Left lung (tissue), 10 donors: ENCODE data around the gene ZGPAT. TPM values are rescaled to one million over a fixed set of nuclear protein-coding genes. Genes with fewer than 3 reads are reported as not detected.

Experiments
- ATAC-seq: fragments of 200-7000 bp; cut with Tn5 transposase; one replicate; pipeline ENCODE4 v1.9.1; 2020; ENCODE audit warnings: moderate library complexity
- DNase-seq, 4 donors: peaks; one replicate each; pipeline ENCODE4 v3.0.0-alpha.2; 2013 to 2020
- H3K27ac ChIP-seq, 2 donors: fragments of 200-600 bp; sonication (generic) in 1 of 2; one replicate each; pipeline versions ENCODE4 v1.5.0 to v1.8.0; 2020 to 2021
- H3K27me3 ChIP-seq, 2 donors: fragments of 200-600 bp; sonication (generic) in 1 of 2; one replicate each; pipeline versions ENCODE4 v1.5.0 to v1.8.0; 2020 to 2021
- H3K36me3 ChIP-seq, 2 donors: fragments of 200-600 bp; sonication (generic) in 1 of 2; one replicate each; pipeline versions ENCODE4 v1.5.0 to v1.8.0; 2020 to 2021
- H3K4me1 ChIP-seq, 2 donors: fragments of 200-600 bp; one replicate each; pipeline ENCODE4 v1.8.0; 2021
- H3K4me3 ChIP-seq, 2 donors: fragments of 200-600 bp; sonication (generic) in 1 of 2; one replicate each; pipeline versions ENCODE4 v1.5.0 to v1.8.0; 2020 to 2021; ENCODE audit warnings: mild to moderate bottlenecking in 1 of 2
- H3K9me3 ChIP-seq, 2 donors: fragments of 200-600 bp; sonication (generic) in 1 of 2; one replicate each; pipeline versions ENCODE4 v1.5.0 to v1.8.0; 2020 to 2021
- CTCF ChIP-seq, 2 donors: fragments of 200-600 bp; sonication (generic) in 1 of 2; IDR thresholded peaks; one replicate each; pipeline versions ENCODE4 v1.5.0 to v1.8.0; 2021; ENCODE audit warnings: antibody characterized with exemption in 2 of 2
- intact Hi-C, 2 donors: fragments of 100-400 bp; cut with DNase I; formaldehyde crosslinking; loops; one replicate each; pipeline versions ENCODE4 v1.11.2 to v1.14.2; 2022
- polyA plus RNA-seq, 6 donors: library from polyadenylated mRNA; unstranded; fragments of 120-200 nt; gene quantifications; one replicate each; pipeline ENCODE4 v1.2.1, GENCODE V29; 2013; ENCODE audit not compliant: insufficient read length in 6 of 6
- total RNA-seq, 2 donors: library from RNA; stranded (reverse); fragmentation: NEBNext Ultra II Directional; extraction: Animal tissue kit (Norgen Biotek cat#: 25700); gene quantifications; one replicate each; pipeline ENCODE4 v1.2.1, GENCODE V29; 2021
- donor health status: DM: no; HTN: yes; CAD: no.
- donor health status: DM: no; HTN: no; CAD: no.

ZGPAT gene
- total and polyA plus RNA-seq, 8 donors, result 13.7 to 28.8 (median 18.9) TPM

GRCh38 chr20:63742381-63743024 lies 34.7 kb downstream of the ZGPAT start:
- intact Hi-C loops, result no loop called here
- TF ChIP-seq CTCF (IDR thresholded peaks at IDR 0.05), result no peak
- Histone ChIP-seq H3K27ac (no peak overlapping the region), H3K36me3 (peaks cover 0 to 39% of the 10 kb centered on the region in 2 donors), H3K27me3 (peaks cover 0 to 17% of the 10 kb centered on the region in 2 donors), H3K4me3 (no peak overlapping the region), H3K9me3 (no peaks in the 10 kb centered on the region), H3K4me1 (peaks cover 28 to 40% of the 10 kb centered on the region in 2 donors)
- no peak for ATAC-seq
- DNase-seq, result peak in 1 of 4 donors; percentile 70

- peaks cover 19 to 31% of the 10 kb centered on the region in 2 donors for H3K4me1 ChIP-seq
- peaks cover 0 to 39% of the 10 kb centered on the region in 2 donors for H3K36me3 ChIP-seq
- DNase-seq, result peak in 1 of 4 donors; percentile 67
- TF ChIP-seq CTCF (IDR thresholded peaks at IDR 0.05), result no peak
- intact Hi-C loops, result no loop called here
- H3K27ac ChIP-seq, result no peak overlapping the region
- peaks cover 0 to 9% of the 10 kb centered on the region in 2 donors for H3K27me3 ChIP-seq
- no peaks in the 10 kb centered on the region for H3K9me3 ChIP-seq
- ATAC-seq, result no peak
- no peak overlapping the region for H3K4me3 ChIP-seq
Measured at GRCh38 chr20:63743210-63743970, 35.6 kb downstream of the ZGPAT start.

GRCh38 chr20:63744158-63744557 lies 36.3 kb downstream of the ZGPAT start:
- no peak overlapping the region for H3K4me3 ChIP-seq
- H3K9me3 ChIP-seq, result no peaks in the 10 kb centered on the region
- H3K4me1 ChIP-seq, result peaks cover 11 to 24% of the 10 kb centered on the region in 2 donors
- H3K27me3 ChIP-seq, result peaks cover 0 to under 1% of the 10 kb centered on the region in 2 donors
- H3K36me3 ChIP-seq, result peaks cover 0 to 39% of the 10 kb centered on the region in 2 donors
- H3K27ac ChIP-seq, result no peak overlapping the region
- intact Hi-C loops, result no loop called here
- DNase-seq (no peak), ATAC-seq (no peak)
- TF ChIP-seq CTCF (IDR thresholded peaks at IDR 0.05), result no peak

DNA sequence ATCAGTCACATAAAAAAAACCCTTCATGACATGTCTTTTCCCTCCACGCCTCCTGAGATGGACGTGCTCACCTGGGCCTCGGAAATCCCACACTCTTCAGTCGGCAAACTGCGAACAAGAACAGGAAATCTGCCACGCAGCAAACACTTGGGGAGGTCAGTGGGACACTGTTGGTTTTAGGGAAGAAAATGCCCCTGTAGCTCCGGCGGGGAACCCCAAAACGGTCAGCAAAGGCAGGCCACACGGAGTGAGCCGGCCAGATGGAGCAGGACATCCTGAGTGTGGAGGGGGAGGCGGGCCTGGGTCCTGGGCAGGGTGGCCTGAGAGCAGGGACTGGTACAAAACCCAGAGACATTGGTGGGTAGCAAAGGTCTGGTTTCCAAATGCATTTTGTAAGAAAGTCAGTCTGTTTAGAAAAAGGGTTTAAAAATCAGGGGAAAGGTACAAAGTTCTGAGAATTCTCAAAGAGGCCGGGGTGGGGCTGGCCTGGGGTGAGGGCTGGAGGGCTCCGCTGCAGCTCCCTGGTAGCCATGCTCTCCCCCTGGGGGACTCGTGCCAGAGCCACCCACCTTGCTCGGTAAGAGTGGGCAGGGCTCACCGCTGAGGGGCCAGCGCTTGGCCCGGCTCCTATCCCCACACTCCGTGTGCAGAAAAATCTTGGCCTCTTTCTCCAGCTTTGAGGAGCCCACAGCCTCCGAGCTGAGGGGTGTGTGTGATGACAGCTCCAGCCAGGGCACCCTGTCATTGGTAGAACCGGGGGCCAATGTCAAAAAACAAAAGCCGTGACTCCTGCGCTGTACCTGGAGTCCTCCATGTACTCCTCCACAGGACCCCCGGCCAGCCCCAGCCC lies 37.0 kb downstream of the ZGPAT start:
- intact Hi-C loops, result no loop called here
- H3K4me3 ChIP-seq, result no peak overlapping the region
- H3K4me1 ChIP-seq, result peaks cover 11 to 22% of the 10 kb centered on the region in 2 donors
- ATAC-seq (no peak), DNase-seq (peak in 1 of 4 donors; percentile 61)
- no peak overlapping the region for H3K27ac ChIP-seq
- H3K27me3 ChIP-seq, result no peaks in the 10 kb centered on the region
- peaks cover 0 to 39% of the 10 kb centered on the region in 2 donors for H3K36me3 ChIP-seq
- TF ChIP-seq CTCF (IDR thresholded peaks at IDR 0.05), result no peak
- H3K9me3 ChIP-seq, result no peaks in the 10 kb centered on the region
